Left lung (tissue), 10 donors: Measurements from ENCODE around the gene SMU1. TPM values are rescaled to one million over a fixed set of nuclear protein-coding genes. Genes with fewer than 3 reads are reported as not detected.

Source experiments
- ATAC-seq: fragments of 200-7000 bp; cut with Tn5 transposase; one replicate; pipeline ENCODE4 v1.9.1; 2020; ENCODE audit warnings: moderate library complexity
- DNase-seq, 4 donors: peaks; one replicate each; pipeline ENCODE4 v3.0.0-alpha.2; 2013 to 2020
- H3K27ac ChIP-seq, 2 donors: fragments of 200-600 bp; sonication (generic) in 1 of 2; one replicate each; pipeline versions ENCODE4 v1.5.0 to v1.8.0; 2020 to 2021
- H3K27me3 ChIP-seq, 2 donors: fragments of 200-600 bp; sonication (generic) in 1 of 2; one replicate each; pipeline versions ENCODE4 v1.5.0 to v1.8.0; 2020 to 2021
- H3K36me3 ChIP-seq, 2 donors: fragments of 200-600 bp; sonication (generic) in 1 of 2; one replicate each; pipeline versions ENCODE4 v1.5.0 to v1.8.0; 2020 to 2021
- H3K4me1 ChIP-seq, 2 donors: fragments of 200-600 bp; one replicate each; pipeline ENCODE4 v1.8.0; 2021
- H3K4me3 ChIP-seq, 2 donors: fragments of 200-600 bp; sonication (generic) in 1 of 2; one replicate each; pipeline versions ENCODE4 v1.5.0 to v1.8.0; 2020 to 2021; ENCODE audit warnings: mild to moderate bottlenecking in 1 of 2
- H3K9me3 ChIP-seq, 2 donors: fragments of 200-600 bp; sonication (generic) in 1 of 2; one replicate each; pipeline versions ENCODE4 v1.5.0 to v1.8.0; 2020 to 2021
- CTCF ChIP-seq, 2 donors: fragments of 200-600 bp; sonication (generic) in 1 of 2; IDR thresholded peaks; one replicate each; pipeline versions ENCODE4 v1.5.0 to v1.8.0; 2021; ENCODE audit warnings: antibody characterized with exemption in 2 of 2
- intact Hi-C, 2 donors: fragments of 100-400 bp; cut with DNase I; formaldehyde crosslinking; loops; one replicate each; pipeline versions ENCODE4 v1.11.2 to v1.14.2; 2022
- polyA plus RNA-seq, 6 donors: library from polyadenylated mRNA; unstranded; fragments of 120-200 nt; gene quantifications; one replicate each; pipeline ENCODE4 v1.2.1, GENCODE V29; 2013; ENCODE audit not compliant: insufficient read length in 6 of 6
- total RNA-seq, 2 donors: library from RNA; stranded (reverse); fragmentation: NEBNext Ultra II Directional; extraction: Animal tissue kit (Norgen Biotek cat#: 25700); gene quantifications; one replicate each; pipeline ENCODE4 v1.2.1, GENCODE V29; 2021
- donor health status: DM: no; HTN: yes; CAD: no.
- donor health status: DM: no; HTN: no; CAD: no.

Gene SMU1
- total and polyA plus RNA-seq, 8 donors: 17.3 to 30.1 (median 26.7) TPM

GRCh38 chr9:33114746-33115145 is 38.3 kb upstream of the SMU1 start:
- Histone ChIP-seq H3K27me3 (no peaks in the 10 kb centered on the region), H3K27ac (no peak overlapping the region), H3K9me3 (no peaks in the 10 kb centered on the region), H3K36me3 (peaks cover 0 to 84% of the 10 kb centered on the region in 2 donors), H3K4me1 (peaks cover 0 to 18% of the 10 kb centered on the region in 2 donors), H3K4me3 (no peak overlapping the region)
- DNase-seq (no peak), ATAC-seq (no peak)
- intact Hi-C loops: no loop called here
- TF ChIP-seq CTCF (IDR thresholded peaks at IDR 0.05): no peak

GRCh38 chr9:33113799-33114547 is 37.5 kb upstream of the SMU1 start:
- H3K4me1 ChIP-seq: peaks cover 0 to 18% of the 10 kb centered on the region in 2 donors
- H3K36me3 ChIP-seq: peaks cover 0 to 79% of the 10 kb centered on the region in 2 donors

DNA sequence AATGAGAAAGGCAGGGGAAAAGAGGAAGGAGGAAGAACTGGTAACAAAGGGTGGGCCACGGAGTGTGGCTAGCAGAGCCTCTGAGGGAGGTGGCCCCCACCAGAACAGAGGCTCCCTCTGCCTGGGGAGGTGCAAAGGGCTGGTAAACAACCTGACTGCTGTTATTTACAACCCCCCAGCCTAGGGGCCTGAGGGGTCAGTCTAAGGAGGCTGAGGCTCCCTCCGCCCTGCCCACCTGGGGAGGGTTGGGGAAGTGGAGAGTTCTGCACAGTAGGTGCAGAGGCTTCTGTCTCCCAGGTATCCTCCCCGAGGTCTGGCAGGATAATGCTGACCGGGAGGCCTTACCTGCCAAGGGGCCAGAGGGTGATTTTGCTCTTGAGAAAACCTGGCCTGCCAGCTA is 35.6 kb upstream of the SMU1 start:
- no peak for TF ChIP-seq CTCF (IDR thresholded peaks at IDR 0.05)
- no peak for DNase-seq
- intact Hi-C loops: no loop called here
- H3K27ac ChIP-seq: no peak overlapping the region
- peaks cover 0 to 64% of the 10 kb centered on the region in 2 donors for H3K36me3 ChIP-seq
- H3K27me3 ChIP-seq: no peaks in the 10 kb centered on the region
- no peak for ATAC-seq
- H3K4me1 ChIP-seq: peaks cover 4 to 13% of the 10 kb centered on the region in 2 donors
- H3K9me3 ChIP-seq: no peaks in the 10 kb centered on the region
- H3K4me3 ChIP-seq: no peak overlapping the region

More at GRCh38 chr9:33113799-33114547, 37.5 kb upstream of the SMU1 start:
- ATAC-seq (no peak), DNase-seq (no peak)
- Histone ChIP-seq H3K9me3 (no peaks in the 10 kb centered on the region), H3K27me3 (no peaks in the 10 kb centered on the region), H3K4me3 (no peak overlapping the region), H3K27ac (no peak overlapping the region)
- TF ChIP-seq CTCF (IDR thresholded peaks at IDR 0.05): no peak
- intact Hi-C loops: no loop called here

DNA sequence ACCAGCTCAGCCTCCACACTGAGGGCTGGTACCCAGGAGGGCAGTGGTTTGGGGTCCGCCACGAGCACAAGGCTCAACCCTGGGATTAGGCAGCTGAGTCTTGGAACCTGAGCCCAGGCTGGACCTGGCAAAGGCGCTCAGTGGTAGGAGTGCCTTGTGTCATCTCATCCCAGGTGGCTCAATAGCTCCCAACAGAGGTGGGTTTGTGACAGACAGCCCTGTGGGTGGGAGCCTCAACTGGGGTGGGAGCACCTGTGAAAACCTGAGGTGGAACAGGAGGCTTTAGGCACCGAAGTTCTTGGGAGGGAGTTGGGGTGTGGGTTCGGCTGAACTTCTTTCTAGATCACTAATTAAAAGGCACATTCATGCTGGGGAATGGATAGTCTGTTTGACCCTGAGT is 35.2 kb upstream of the SMU1 start:
- Histone ChIP-seq H3K9me3 (no peaks in the 10 kb centered on the region), H3K27me3 (no peaks in the 10 kb centered on the region), H3K27ac (no peak overlapping the region), H3K4me3 (no peak overlapping the region), H3K36me3 (peaks cover 0 to 64% of the 10 kb centered on the region in 2 donors), H3K4me1 (peaks cover 7 to 9% of the 10 kb centered on the region in 2 donors)
- intact Hi-C loops: no loop called here
- ATAC-seq: no peak
- DNase-seq: no peak
- no peak for TF ChIP-seq CTCF (IDR thresholded peaks at IDR 0.05)

GRCh38 chr9:33110686-33111085 is 34.2 kb upstream of the SMU1 start:
- intact Hi-C loops: no loop called here
- Histone ChIP-seq H3K27ac (no peak overlapping the region), H3K4me3 (no peak overlapping the region), H3K36me3 (peaks cover 0 to 56% of the 10 kb centered on the region in 2 donors), H3K27me3 (no peaks in the 10 kb centered on the region), H3K9me3 (no peaks in the 10 kb centered on the region), H3K4me1 (peaks cover 6 to 12% of the 10 kb centered on the region in 2 donors)
- DNase-seq (no peak), ATAC-seq (no peak)
- TF ChIP-seq CTCF (IDR thresholded peaks at IDR 0.05): no peak
